GM12874 (cell line): Measurements from ENCODE around the gene CXCR2.

Source experiments
- TF ChIP-seq, protein P1 (sequence below): IDR thresholded peaks from 2 replicates; pipeline ENCODE4 v1.5.1; 2011; ENCODE audit warnings: low read depth, mild to moderate bottlenecking, control low read depth, low read length, moderate library complexity; ENCODE audit not compliant: insufficient read depth

Gene CXCR2

DNA sequence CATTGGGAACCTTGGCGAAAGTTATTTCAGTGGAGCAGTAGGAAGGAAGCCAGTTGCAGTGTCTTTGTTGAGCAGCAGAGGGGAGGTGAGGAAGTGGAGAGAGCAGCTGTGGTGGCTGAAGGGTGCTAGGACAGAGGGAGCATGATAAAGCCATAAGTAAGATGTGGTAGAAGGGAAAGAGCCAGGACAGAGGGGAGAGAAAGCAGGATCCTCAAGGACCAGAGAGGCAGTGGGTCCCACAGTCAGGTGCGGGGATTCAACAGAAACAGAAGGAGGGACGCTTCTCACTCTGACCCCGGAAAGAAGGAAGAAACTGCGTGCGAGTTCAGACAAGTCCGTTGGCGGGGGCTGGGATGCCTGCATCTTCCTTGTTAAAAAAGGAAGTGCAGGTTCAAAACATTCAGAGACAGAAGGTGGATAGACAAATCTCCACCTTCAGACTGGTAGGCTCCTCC lies at the start of gene CXCR2:
TSS of gene CXCR2 (plus strand) at position 403 of the 455 bp plus-strand sequence. CDS start 8,774 bp downstream, outside the sequence.
- TF ChIP-seq, protein P1, sequence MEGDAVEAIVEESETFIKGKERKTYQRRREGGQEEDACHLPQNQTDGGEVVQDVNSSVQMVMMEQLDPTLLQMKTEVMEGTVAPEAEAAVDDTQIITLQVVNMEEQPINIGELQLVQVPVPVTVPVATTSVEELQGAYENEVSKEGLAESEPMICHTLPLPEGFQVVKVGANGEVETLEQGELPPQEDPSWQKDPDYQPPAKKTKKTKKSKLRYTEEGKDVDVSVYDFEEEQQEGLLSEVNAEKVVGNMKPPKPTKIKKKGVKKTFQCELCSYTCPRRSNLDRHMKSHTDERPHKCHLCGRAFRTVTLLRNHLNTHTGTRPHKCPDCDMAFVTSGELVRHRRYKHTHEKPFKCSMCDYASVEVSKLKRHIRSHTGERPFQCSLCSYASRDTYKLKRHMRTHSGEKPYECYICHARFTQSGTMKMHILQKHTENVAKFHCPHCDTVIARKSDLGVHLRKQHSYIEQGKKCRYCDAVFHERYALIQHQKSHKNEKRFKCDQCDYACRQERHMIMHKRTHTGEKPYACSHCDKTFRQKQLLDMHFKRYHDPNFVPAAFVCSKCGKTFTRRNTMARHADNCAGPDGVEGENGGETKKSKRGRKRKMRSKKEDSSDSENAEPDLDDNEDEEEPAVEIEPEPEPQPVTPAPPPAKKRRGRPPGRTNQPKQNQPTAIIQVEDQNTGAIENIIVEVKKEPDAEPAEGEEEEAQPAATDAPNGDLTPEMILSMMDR = no peak

DNA sequence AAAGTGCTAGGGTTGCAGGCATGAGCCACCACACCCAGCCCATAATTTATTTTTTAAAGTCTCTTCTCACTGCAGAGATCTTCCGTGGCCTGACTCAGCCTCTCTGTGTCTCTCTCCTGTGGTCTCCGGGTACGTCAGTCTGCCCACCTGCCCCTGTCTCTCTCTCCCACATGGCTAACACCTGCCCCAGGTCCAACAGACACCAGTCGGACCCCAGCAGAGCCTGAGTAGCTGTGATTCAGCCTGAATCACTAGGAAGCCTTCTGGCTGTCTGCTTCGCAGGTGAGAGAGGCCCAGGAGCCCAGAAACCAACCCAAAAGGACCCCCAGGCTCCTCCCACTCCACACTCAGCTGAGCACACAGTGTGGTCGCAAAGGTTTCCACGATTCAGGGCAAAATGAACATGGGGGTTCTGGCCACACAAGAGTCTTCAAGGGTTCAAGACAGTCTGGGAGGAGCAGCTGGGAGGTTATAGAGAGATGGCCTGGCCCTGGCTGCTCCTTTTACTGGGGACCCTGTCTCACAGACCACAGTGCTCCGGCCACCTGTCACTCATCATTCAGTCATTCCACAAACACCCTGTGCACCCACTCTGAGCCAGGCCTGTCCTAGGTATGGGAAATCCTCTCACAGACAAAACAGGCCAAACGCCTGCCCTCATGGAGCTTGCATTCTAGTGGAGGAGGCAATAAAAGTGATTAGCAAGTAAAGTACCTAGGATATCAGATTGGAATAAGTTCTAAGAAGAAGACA lies 48.2 kb upstream of the CXCR2 start:
- TF ChIP-seq, protein P1 = no peak

DNA sequence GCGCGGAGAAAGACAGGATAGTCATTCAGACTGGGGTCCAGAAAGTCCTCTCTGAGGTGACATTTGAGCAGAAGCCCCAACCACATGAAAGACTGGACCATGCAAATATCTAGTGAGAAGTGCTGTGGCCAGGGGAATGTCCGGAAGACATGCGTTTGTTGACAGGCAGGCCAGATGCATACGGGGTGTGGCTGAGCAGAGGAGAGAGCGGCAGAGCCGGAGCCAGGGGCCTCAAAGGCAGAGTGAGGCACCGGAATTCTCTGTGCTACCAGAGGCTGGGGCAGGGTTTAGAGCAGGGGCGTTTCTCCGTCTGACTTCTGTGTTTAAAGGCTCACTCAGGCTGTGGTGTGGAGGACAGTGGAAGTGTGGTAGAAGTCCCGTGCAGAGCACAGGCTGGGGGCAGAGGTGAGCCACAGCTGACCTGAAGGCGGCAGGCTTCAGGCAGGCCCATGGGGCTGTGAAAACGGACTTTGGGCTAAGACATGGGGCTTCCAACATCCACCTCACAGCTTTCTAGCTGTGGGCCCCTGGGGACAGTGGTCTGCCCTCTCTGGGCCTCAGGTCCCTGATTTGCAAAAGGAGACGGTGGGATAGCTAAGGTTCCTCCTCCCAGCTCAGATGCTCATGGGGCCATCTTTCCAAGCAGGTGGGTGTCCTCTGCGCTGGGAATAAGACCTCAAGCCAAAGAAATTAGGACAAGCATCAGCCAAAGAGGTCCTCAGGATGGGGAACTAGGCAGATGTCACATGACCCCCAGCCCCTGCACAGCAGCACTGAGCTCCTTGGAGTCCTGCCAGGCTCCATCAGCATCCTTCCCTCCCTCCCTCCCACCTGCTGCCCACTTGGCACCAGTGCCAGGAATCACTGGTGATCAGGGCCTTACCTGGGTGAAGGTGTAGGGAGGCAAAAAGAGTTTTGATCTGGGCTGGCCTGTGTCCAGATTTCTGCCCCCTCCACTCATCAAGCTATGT lies 45.6 kb upstream of the CXCR2 start:
- TF ChIP-seq, protein P1 = no peak

DNA sequence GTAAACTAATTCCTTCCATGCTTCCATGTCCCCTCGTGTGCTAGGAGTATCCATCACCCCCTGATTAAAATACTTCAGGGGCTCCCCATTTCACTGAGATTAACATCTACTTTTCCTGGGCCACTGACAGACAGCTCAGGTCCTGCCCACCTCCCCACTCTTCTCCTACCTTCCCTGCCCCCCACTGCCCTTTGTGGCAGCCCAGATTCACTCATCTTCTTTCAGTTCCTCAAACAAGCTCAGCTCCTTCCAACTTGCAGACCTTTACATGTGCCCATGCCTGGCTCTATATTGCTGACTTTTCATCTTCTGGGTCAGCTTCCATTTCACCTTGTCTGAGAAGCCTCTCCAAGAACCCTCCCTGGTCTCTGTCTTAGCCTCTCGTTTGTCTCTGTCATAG lies 44.8 kb upstream of the CXCR2 start:
- TF ChIP-seq, protein P1 = no peak

DNA sequence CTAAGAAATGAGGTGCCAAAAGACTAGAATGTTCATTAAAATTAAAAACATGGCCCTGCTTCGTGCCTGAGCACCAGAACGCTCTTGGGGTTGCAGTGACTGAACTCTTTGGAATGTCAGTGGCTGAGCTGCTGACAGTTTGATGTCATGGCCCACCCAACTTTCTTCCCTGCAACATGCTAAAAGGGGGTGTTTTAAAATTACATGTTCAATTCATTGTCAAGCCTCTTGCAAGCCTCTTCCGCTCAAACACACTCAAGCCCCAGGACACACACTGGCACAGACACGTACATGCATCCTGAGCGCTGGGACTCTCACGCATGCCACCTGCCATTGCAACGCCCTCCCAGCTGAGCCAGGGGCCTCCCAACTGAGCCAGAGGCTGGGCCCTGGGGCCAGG lies 44.1 kb upstream of the CXCR2 start:
- TF ChIP-seq, protein P1 = no peak

DNA sequence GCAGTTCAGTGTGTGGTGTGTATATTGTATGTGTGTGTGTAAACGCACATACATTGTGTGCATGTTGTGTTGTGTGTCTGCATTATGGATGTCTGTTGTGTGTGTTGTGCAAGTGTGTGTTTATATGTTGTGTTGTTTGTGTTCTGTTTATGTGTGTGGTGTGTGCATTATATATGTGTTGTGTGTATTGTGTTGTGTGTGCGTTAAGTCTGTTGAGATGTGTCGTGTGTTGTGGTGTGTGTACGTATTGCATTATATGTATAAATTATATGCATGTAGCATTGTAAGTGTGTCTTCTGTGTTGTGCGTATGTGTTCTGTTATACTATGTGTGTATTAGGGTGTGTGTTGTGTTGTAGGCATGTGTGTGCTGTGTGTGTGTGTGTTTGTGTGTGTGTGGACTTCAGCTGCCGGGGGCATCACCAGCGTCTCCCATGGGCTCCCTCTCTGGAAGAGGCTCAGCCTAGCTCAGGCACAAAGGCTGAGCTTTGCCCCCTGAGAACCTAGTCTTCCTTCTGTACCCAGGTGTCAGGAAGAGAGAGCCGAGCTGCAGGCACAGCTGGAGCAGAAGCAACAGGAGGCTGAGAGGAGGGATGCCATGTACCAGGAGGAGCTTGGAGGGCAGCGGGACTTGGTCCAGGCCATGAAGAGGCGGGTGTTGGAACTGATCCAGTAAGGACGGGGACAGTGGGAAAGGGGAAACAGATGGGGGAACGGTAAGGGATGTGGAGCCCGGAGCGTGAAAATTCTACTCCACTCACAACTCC lies 43.1 kb upstream of the CXCR2 start:
- TF ChIP-seq, protein P1 = no peak

DNA sequence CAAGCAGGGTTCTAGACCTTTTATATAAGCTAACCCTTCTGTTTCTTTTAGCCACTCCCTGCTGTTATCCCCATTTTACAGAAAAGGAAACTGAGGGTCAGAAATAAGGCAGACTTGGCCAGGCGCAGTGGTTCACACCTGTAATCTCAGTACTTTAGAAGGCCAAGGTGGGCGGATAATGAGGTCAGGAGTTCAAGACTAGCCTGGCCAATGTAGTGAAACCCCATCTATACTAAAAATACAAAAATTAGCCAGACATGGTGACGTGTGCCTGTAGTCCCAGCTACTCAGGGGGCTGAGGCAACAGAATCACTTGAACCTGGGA lies 42.5 kb upstream of the CXCR2 start:
- TF ChIP-seq, protein P1 = no peak
